ENCODE measurements around the gene NR2E1.

DNA sequence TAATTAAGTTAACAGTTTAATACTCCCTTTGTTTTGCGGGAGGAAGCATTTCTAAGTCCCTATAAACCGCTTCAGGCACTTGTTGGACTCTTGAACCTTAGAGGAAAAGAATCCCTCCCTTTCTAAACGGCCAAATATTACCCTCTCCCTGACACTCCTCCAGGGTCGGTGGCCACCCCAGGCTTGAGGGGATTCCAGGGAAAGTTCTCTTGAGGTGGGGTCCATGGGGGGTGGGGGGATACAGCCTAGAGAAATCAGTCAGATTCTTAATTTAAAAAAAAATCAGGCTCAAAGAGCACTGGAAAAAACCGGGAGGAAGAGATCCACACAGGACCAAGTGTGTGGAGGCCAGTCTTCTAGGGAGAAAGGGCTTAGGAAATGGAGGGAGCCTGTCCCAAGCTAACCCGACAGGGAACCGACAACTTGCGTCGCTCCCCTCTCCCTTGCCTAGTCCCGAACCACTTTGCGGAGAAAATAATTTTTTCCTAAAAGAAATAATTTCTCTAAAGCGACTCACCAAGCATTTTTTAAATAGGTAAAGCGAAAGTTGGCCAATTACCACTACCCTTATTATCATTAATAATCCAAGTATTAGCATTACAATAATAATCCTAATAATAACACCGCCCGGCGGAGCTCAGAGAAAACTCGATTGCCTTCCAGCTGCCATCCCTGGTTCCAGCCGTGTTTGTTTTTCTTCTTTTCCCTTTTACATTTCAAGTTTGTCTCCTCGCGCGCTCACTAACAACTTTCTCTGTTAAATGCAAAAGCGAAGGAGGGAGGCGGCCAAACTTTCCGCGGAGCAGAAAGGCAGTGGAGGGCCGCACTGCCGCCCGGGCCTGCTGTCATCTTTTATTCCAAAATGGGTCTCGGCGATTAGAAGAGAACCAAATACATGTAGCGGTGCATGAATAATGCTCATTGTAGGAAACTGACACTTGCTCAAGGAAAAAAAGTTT is 4.8 kb downstream of the NR2E1 start:
- TF ChIP-seq CTCF (conservative IDR thresholded peaks at IDR 0.05; ENCODE audit: low read length): no peak
- no peak for TF ChIP-seq EZH2phosphoT487 (IDR thresholded peaks at IDR 0.05; ENCODE audit: borderline replicate concordance)
